ENCODE measurements around the gene RPL41.
A peak's percentile ranks its signal among the peaks of the same experiment; 100 is the strongest.
"Not testable (repeated sequence)": the region's sequence is repeated elsewhere in the genome, so short reads cannot be mapped to it uniquely, and the experiment has no call there.

Gene RPL41

GRCh38 chr12:56154246-56154771 lies 37.9 kb downstream of the RPL41 start:
- no peak overlapping the region for H3K9ac ChIP-seq (ENCODE audit: low read length)
- peaks cover 9% of the 10 kb centered on the region for H3K4me1 ChIP-seq (ENCODE audit: control insufficient read depth, insufficient read depth, low read length)
- no peak overlapping the region for H3K4me3 ChIP-seq (ENCODE audit: low read length)
- H3K36me3 ChIP-seq (ENCODE audit: control insufficient read depth, insufficient read depth, low read length): peaks cover 4% of the 10 kb centered on the region
- no peak overlapping the region for H3K27ac ChIP-seq (ENCODE audit: low read depth, low read length)
- no peaks in the 10 kb centered on the region for H3K27me3 ChIP-seq (ENCODE audit: control insufficient read depth, insufficient read depth, low read length)

DNA sequence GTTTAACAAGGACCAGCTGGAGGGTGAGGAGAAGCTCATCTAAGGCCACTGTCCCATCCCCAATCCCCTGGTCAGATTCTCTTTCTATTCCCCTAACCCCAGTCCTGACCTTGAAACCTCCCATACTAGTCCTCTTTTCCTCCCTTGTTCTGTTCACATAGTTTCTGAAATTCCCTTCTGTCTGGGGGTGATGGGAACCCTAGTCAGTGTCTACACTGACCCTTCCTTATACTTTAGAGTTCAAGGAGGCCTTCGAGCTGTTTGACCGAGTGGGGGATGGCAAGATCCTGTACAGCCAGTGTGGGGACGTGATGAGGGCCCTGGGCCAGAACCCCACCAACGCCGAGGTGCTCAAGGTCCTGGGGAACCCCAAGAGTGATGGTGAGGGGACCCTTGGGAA lies 38.4 kb downstream of the RPL41 start:
- H3K4me1 ChIP-seq (ENCODE audit: control insufficient read depth, insufficient read depth, low read length): peaks cover 11% of the 10 kb centered on the region

GRCh38 chr12:56155256-56155845 lies 38.9 kb downstream of the RPL41 start:
- H3K27me3 ChIP-seq (ENCODE audit: control insufficient read depth, insufficient read depth, low read length): no peaks in the 10 kb centered on the region
- H3K4me3 ChIP-seq (ENCODE audit: low read length): no peak overlapping the region
- no peak overlapping the region for H3K9ac ChIP-seq (ENCODE audit: low read length)
- peaks cover 12% of the 10 kb centered on the region for H3K36me3 ChIP-seq (ENCODE audit: control insufficient read depth, insufficient read depth, low read length)
- peaks cover 14% of the 10 kb centered on the region for H3K4me1 ChIP-seq (ENCODE audit: control insufficient read depth, insufficient read depth, low read length)
- no peak overlapping the region for H3K27ac ChIP-seq (ENCODE audit: low read depth, low read length)

More for the DNA sequence above, 38.4 kb downstream of the RPL41 start:
- no peak overlapping the region for H3K9ac ChIP-seq (ENCODE audit: low read length)
- H3K36me3 ChIP-seq (ENCODE audit: control insufficient read depth, insufficient read depth, low read length): peaks cover 8% of the 10 kb centered on the region
- H3K4me3 ChIP-seq (ENCODE audit: low read length): no peak overlapping the region
- no peaks in the 10 kb centered on the region for H3K27me3 ChIP-seq (ENCODE audit: control insufficient read depth, insufficient read depth, low read length)
- no peak overlapping the region for H3K27ac ChIP-seq (ENCODE audit: low read depth, low read length)

DNA sequence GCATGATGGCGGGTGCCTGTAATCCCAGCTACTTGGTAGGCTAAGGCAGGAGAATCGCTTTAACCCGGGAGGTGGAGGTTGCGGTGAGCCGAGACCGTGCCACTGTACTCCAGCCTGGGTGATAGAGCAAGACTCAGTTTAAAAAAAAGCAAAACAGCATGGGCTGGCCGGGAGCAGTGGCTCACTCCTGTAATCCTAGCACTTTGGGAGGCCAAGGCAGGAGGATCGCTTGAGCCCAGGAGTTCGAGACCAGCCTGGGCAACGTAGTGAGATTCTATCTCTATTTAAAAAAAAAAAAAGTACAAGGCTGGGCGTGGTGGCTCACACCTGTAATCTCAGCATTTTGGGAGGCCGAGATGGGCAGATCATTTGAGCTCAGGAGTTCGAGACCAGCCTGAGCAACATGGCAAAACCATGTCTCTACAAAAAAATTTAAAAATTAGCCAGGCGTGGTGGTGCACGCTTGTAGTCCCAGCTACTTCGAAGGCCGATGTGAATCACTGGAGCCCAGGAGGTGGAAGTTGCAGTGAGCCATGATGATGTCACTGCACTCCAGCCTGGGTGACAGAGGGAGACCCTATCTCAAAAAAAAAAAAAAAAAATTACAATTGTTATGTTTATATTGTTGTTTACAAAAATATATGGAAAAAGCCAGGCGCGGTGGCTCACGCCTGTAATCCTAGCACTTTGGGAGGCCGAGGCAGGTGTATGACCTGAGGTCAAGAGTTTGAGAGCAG lies 40.2 kb downstream of the RPL41 start:
- Histone ChIP-seq H3K27ac (ENCODE audit: low read depth, low read length) (peak overlapping the region; percentile 88), H3K4me1 (ENCODE audit: control insufficient read depth, insufficient read depth, low read length) (peaks cover 17% of the 10 kb centered on the region), H3K4me3 (ENCODE audit: low read length) (peak overlapping the region; percentile 99), H3K36me3 (ENCODE audit: control insufficient read depth, insufficient read depth, low read length) (peaks cover 24% of the 10 kb centered on the region)
- not testable (repeated sequence) for H3K27me3 ChIP-seq (ENCODE audit: control insufficient read depth, insufficient read depth, low read length); H3K9ac ChIP-seq (ENCODE audit: low read length)

DNA sequence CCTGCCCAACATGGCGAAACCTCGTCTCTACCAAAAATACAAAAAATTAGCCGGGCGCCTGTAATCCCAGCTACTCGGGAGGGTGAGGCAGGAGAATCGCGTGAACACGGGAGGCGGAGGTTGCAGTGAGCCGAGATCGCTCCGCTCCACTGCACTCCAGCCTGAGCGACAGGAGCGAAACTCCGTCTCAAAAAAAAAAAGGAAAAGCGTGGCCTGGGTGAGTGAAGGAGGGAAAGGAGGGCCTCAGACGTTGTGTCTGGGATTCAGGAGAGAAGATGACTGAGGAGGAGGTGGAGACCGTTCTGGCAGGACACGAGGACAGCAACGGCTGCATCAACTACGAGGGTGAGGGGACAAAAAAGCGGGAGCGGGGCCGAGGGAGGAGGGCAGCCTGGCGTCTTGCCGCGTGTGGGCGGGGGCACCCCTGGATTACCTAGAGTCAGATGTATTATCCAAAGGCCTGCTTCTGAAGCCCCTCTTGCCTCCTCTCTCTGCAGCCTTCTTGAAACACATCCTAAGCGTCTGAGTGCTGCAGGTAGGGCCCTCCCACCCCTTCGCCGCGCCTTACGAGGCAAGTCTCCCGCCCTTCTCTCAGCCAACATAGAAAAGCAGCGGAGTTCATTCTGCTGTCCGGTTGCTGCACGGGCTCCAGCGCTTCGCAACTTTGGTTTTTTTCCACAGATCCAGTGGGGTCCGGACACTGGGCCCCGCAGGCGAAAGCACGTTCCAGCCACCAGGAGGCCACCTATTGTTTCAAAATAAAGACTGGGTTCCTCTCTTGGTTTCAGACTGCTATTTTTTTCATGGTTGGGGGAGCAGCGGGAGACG lies 41.0 kb downstream of the RPL41 start:
- Histone ChIP-seq H3K36me3 (ENCODE audit: control insufficient read depth, insufficient read depth, low read length) (peaks cover 32% of the 10 kb centered on the region), H3K27me3 (ENCODE audit: control insufficient read depth, insufficient read depth, low read length) (no peaks in the 10 kb centered on the region), H3K4me3 (ENCODE audit: low read length) (peak overlapping the region; percentile 99), H3K4me1 (ENCODE audit: control insufficient read depth, insufficient read depth, low read length) (peaks cover 20% of the 10 kb centered on the region), H3K27ac (ENCODE audit: low read depth, low read length) (peak overlapping the region; percentile 88), H3K9ac (ENCODE audit: low read length) (peak overlapping the region; percentile 49)

GRCh38 chr12:56158029-56158925 lies 41.8 kb downstream of the RPL41 start, which contains the start of gene MYL6:
MYL6 (plus strand) TSS chr12:56158359; CDS start chr12:56158402, 43 bp downstream.
- peak within 1 kb of the TSS; percentile 99 for H3K27ac ChIP-seq (ENCODE audit: low read depth, low read length)
- peaks cover 37% of the 10 kb centered on the region for H3K36me3 ChIP-seq (ENCODE audit: control insufficient read depth, insufficient read depth, low read length)
- H3K27me3 ChIP-seq (ENCODE audit: control insufficient read depth, insufficient read depth, low read length): no peaks in the 10 kb centered on the region
- H3K4me1 ChIP-seq (ENCODE audit: control insufficient read depth, insufficient read depth, low read length): peaks cover 19% of the 10 kb centered on the region
- peak within 1 kb of the TSS; percentile 99 for H3K4me3 ChIP-seq (ENCODE audit: low read length)
- H3K9ac ChIP-seq (ENCODE audit: low read length): peak within 1 kb of the TSS; percentile 99

- Histone ChIP-seq H3K4me3 (ENCODE audit: low read length) (peak overlapping the region; percentile 99), H3K9ac (ENCODE audit: low read length) (peak overlapping the region; percentile 99), H3K36me3 (ENCODE audit: control insufficient read depth, insufficient read depth, low read length) (peaks cover 37% of the 10 kb centered on the region), H3K27me3 (ENCODE audit: control insufficient read depth, insufficient read depth, low read length) (no peaks in the 10 kb centered on the region), H3K4me1 (ENCODE audit: control insufficient read depth, insufficient read depth, low read length) (peaks cover 19% of the 10 kb centered on the region), H3K27ac (ENCODE audit: low read depth, low read length) (peak overlapping the region; percentile 99)
Measured at GRCh38 chr12:56158926-56159461, 42.6 kb downstream of the RPL41 start.

DNA sequence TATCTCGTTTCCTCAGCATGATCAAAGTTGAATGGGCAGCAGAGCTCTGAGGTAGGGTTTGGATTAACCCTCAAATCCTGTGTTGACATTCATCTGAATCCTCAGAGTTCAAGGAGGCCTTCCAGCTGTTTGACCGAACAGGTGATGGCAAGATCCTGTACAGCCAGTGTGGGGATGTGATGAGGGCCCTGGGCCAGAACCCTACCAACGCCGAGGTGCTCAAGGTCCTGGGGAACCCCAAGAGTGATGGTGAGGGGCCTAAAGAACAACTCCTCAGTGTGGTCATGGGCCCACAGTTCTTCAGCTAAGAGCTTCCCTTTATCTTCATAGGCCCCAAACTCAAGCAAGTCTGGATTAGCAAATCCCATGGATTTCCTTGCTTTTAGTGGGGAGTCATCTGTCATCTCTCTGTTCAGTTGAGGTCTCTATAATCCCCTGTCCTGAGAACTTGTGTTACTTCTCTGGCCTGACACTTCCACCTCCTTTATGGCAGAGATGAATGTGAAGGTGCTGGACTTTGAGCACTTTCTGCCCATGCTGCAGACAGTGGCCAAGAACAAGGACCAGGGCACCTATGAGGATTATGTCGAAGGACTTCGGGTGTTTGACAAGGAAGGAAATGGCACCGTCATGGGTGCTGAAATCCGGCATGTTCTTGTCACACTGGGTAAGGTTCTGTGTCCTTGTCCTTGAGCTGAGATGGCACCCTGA lies 43.2 kb downstream of the RPL41 start:
- H3K4me3 ChIP-seq (ENCODE audit: low read length): peak overlapping the region; percentile 99
- H3K4me1 ChIP-seq (ENCODE audit: control insufficient read depth, insufficient read depth, low read length): peaks cover 19% of the 10 kb centered on the region
- peak overlapping the region; percentile 99 for H3K27ac ChIP-seq (ENCODE audit: low read depth, low read length)
- H3K27me3 ChIP-seq (ENCODE audit: control insufficient read depth, insufficient read depth, low read length): no peaks in the 10 kb centered on the region
- peaks cover 37% of the 10 kb centered on the region for H3K36me3 ChIP-seq (ENCODE audit: control insufficient read depth, insufficient read depth, low read length)
- H3K9ac ChIP-seq (ENCODE audit: low read length): peak overlapping the region; percentile 99

GRCh38 chr12:56160193-56160763 lies 43.8 kb downstream of the RPL41 start:
- H3K27me3 ChIP-seq (ENCODE audit: control insufficient read depth, insufficient read depth, low read length): no peaks in the 10 kb centered on the region
- H3K36me3 ChIP-seq (ENCODE audit: control insufficient read depth, insufficient read depth, low read length): peaks cover 37% of the 10 kb centered on the region
- peak overlapping the region; percentile 99 for H3K27ac ChIP-seq (ENCODE audit: low read depth, low read length)
- peak overlapping the region; percentile 99 for H3K9ac ChIP-seq (ENCODE audit: low read length)
- H3K4me1 ChIP-seq (ENCODE audit: control insufficient read depth, insufficient read depth, low read length): peaks cover 19% of the 10 kb centered on the region
- H3K4me3 ChIP-seq (ENCODE audit: low read length): peak overlapping the region; percentile 99

GRCh38 chr12:56160894-56161689 lies 44.7 kb downstream of the RPL41 start:
- Histone ChIP-seq H3K27ac (ENCODE audit: low read depth, low read length) (peak overlapping the region; percentile 99), H3K27me3 (ENCODE audit: control insufficient read depth, insufficient read depth, low read length) (no peaks in the 10 kb centered on the region), H3K4me1 (ENCODE audit: control insufficient read depth, insufficient read depth, low read length) (peaks cover 19% of the 10 kb centered on the region), H3K4me3 (ENCODE audit: low read length) (peak overlapping the region; percentile 99), H3K9ac (ENCODE audit: low read length) (peak overlapping the region; percentile 40), H3K36me3 (ENCODE audit: control insufficient read depth, insufficient read depth, low read length) (peaks cover 42% of the 10 kb centered on the region)
